HG02571 (cell line): ENCODE data around the gene C6orf136.
A peak's percentile ranks its signal among the peaks of the same experiment; 100 is the strongest.

Experiments used
- ATAC-seq: cut with Tn5 transposase; IDR thresholded peaks from one replicate; pipeline ENCODE4 v1.9.1; 2021; ENCODE audit warnings: mild to moderate bottlenecking, moderate library complexity; ENCODE audit not compliant: unreplicated experiment

C6orf136 gene

DNA sequence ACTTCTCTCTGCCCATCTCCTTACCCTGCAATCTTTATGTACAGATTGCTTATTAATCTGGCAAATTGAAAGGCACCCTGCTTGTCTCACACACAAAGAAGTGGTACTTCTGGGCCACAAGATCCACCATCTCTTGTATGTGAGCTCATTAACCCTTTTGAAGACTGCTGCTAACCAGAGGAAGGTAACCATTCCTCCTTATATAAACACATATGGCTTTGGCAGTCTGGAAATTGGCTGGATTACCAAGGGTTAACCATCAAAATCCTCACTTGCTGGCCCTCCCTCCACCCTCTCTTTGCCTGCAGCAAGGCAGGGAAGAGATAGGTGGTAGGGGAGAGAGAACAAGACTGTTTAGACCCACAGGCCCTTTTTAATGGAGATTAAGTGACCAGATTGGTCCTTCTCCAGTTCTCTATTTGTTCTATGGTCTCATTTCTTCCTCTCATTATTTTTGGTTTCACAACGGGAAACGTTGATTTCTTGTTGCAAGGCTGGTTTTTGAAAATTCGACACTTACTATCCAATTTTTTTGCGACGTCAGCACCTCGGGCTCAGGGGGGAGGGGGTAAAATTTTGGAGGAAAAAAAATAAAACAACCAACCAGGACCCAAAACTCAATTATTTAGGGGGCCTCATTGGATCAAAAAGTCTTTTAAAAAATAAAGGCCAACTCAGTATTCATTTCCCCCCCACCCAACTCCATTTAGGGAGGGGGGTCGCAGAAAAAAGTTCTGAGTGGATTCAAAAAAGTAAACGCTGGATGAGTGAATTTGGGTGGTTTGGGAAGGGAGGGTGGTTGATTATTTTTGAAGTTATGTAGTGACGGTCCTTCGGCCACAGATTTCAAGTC, 30.7 kb upstream of the C6orf136 start:
- ATAC-seq: no peak

DNA sequence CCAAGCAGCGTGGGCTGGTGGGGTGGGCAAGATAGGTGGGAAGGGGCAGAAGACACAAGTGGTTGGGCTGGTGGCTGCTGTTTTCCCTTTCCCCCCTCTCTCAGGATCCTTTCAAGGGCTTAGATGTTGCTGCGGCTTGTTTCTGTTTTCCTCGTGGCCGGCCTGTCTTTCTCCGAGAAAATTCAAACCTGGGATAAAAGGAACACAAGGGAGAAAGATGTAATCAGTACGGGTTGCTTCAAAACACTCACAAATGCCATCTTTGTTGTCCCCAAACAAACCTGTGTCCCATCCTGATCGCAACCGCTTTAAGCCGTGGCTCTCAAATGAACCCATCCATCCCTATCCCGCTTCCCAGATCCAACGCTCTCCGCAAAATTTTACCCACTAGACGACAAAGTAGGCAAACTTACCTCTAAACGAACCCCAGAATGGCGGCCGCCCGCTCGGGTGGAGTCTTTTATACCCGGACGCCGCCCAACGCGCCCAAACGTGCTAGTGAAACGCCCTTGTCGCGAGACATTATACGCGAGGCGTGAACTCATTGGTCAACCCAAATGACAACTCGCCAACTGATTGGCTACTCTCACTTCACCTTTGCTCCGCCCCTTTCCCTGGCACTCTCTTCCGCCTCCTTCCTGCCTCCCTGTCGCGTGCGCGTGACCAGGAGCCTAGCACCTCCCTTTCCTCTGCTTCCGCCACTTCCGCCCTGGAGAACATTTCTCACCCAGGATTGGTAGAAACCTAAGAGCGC, 29.9 kb upstream of the C6orf136 start, which contains the start of gene PPP1R10:
Gene PPP1R10, minus strand, starts transcription at position 433 of the 754 bp plus-strand sequence. CDS start 7,299 bp downstream, outside the sequence.
- peak; percentile 77 for ATAC-seq

DNA sequence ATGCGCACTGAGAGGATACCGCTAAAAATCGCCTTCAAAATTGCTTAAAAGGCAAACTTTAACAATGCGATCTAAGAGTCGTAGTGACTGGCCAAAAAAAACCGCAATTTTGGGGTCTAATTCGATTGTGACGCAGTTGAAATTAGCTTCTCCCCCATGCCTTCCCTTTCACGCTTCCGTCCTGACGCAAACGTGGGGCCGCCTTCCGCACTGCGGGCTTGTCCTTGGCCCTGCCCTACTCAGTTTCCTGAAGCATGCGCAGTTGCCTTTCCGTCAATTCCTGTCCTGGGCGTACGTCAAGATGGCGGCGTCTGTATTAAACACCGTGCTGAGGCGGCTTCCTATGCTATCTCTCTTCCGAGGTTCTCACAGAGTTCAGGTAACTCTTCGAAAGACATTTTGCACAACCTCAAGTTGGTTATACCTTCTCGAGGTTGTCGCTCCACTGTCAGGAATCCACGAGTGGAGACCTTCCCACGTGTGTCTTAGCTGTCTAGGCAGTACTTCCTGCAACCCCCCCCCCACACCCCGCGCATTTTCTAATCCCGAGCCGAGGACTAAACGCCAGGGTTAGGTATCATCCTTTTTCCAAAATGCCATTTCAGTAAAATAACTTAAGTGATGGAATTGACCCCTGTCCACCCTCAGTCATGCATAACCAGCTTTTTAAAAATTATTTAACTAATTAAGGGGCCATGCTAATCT, 29.2 kb upstream of the C6orf136 start, which contains the start of gene MRPS18B:
Gene MRPS18B, plus strand, starts transcription at position 276 of the 705 bp plus-strand sequence. Its CDS starts 26 bp downstream, at position 302.
- ATAC-seq: peak; percentile 69

DNA sequence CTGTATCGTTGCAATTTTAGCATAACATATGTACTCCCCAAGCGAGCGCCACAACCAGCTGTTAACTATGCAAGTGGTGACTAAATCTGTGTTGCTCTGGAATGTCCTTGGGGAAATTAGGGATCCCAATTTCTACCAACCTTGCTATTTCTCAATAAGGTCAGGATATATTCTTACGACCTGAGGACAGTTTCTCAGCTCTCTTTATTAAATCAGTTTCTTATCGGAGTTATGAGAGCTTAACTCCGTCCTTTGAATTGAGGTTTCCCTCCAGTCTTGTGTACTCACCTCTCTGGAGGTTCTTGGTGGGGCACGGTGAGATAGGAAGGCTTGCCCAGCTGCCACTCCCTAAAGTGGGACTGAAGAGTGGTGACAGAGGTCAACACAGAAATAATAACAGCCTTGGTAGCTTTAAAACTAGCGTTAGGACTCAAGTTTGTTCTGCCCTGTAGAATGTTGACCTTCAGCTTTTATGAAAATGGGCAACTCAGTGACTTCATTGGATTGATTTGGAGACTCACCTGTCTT, 28.6 kb upstream of the C6orf136 start:
- no peak for ATAC-seq

DNA sequence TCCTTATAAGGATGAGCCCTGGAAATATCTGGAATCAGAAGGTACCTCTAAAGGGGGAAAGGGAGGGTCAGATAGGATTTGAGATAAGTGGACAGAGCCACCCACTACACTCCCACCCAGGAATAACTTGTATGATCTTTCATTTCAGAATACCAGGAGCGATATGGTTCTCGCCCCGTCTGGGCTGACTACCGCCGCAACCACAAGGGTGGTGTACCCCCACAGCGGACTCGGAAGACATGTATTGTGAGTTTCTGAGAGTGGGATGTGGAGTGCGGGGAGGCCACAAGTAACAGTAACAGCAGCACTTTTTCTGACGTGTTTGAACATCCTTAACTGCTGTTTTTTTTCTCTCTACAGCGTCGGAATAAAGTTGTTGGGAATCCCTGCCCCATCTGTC, 27.4 kb upstream of the C6orf136 start:
- no peak for ATAC-seq

DNA sequence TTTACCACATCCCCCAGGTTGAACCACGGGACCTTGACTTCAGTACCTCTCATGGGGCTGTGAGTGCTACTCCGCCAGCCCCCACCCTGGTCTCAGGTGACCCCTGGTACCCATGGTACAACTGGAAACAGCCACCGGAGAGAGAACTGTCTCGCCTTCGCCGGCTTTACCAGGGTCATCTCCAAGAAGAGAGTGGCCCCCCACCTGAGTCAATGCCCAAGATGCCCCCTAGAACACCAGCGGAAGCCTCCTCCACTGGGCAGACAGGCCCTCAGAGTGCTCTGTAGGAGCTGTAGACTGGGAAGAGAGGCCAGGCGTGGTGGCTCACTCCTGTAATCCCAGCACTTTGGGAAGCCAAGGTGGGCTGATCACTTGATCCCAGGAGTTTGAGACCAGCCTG, 21.4 kb upstream of the C6orf136 start:
- no peak for ATAC-seq

DNA sequence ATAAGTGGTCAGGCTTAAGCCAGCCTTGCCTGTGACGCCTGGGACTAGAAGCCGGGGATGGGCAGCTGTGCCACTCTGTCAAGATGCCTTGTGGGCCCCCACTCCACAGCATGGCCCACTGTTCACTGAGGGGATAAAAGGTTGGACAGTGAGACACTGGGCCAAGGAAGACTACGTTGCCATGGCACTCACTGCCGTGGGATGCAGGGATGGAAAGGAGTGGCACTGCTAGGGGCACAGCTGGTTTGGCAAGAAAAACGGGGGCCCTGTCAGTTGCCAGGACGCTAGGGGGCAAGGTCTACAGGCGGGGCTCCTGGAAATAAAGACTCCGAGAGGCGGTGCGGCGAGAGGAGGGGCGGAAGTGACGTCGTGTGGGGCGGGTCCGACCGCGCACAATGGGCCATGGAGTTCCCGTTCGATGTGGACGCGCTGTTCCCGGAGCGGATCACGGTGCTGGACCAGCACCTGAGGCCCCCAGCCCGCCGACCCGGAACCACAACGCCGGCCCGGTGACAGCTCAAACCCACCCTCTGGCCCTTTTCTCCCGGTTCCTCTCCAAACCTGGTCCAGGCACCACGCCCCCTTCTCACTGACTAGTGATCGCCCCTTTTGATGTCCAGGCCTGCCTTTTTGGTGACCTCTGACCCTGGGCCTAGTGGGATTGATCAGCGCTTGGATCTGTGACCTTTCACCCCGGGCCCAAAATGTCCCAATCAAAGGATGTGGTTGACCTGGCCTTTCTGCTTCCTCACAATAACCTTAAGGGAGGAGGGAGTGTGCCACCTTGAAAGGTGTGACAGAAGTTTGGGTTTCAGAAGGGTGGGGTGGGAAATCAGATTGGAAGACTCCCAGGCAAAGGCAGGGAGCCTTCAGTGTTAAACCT, 20.2 kb upstream of the C6orf136 start, which contains the start of gene ATAT1:
Gene ATAT1, plus strand, starts transcription at position 391 of the 883 bp plus-strand sequence.
- ATAC-seq: peak; percentile 87

DNA sequence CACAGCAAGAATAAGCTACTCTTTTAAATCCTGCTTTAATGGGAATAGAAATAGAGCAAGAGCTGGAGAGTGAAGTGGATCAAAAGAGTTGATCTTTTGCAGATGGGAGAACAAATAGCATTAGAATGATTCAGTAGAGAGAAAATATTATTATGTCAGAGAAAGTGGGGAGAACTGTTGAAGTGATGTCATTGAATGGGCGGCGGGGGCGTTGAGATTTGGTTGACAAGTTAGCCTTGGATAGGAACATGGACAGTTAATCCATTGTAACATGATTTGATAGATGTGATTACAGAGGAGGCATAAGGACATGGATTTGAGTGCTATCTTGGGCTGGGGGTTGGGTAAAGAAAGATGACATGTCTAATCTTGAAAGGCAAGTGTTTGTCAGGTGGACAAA, 11.1 kb upstream of the C6orf136 start:
- ATAC-seq: no peak

DNA sequence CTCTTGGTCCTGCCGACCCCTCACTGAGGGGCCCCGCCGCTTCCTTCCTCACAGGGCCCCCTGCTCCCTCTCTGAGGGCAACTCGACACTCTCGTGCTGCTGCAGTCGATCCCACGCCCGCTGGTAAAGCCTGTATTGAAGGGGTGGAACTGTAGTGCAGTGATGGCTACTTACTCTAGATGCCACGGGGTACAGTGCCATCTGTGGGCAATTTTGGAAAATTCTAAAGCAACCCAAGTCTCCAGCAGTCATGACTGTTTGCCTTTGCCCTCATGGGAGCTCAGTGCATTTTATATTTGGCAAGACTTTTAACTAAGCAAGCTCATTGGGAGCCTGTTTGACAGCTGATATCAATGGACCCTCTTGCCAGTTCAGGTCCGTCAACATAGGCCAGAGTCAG, 6.5 kb upstream of the C6orf136 start:
- no peak for ATAC-seq

DNA sequence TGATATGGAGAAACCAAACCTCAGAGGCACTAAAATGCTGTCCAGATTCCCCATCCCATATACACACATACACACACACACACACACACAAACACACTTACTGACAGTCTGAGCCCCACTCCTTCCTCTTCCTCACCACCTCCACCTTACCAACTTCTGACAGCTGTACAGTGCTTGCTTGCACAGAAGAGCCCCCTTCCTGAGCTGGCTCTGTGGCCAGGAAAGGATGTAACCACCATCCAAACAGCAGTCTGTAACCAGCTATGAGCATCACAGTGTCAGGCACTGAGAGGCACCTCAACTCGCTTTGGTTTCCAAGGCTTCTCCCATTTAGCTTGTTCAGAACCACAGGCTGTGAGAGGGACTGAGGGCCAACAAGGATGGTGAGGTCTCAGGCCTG, 5.9 kb upstream of the C6orf136 start:
- no peak for ATAC-seq

DNA sequence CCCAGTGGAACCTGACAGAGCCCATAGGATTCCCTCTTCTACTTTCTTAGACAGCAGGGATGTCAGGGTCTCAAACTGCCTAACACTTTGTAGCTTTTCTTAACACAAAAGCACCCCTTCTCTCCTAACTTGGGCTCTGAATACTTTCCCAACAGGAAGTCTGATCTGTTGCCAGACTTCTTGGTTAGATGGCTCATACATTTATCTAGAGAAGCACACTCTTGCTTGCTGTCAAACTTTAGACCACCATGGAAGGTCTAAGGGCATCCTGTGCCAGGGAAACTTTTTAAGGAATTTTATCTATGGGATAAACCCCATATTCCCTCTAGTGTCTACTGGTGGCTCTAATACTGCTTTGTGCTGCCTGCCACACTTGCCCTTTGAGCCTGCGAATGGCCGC, 3.3 kb upstream of the C6orf136 start:
- ATAC-seq: no peak

DNA sequence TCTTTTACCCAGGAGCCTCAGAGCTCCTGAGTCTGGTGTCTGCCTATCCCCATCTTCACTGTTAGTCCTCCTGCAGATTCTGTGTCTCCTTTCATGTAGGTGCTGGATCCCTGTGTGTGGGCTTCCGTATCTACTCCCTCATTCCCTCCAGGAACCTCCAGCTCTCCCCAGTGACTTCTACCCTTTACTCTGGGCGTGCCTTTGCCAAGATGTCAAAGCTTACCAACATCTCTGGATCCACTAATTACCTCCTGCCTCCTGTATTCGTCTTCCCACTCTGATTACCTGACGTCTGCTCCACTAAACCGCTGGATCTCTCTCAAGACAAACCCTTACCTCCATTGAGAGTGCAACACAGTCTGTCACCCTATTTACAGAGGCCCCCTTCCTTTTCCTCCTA, 2.2 kb upstream of the C6orf136 start:
- no peak for ATAC-seq

DNA sequence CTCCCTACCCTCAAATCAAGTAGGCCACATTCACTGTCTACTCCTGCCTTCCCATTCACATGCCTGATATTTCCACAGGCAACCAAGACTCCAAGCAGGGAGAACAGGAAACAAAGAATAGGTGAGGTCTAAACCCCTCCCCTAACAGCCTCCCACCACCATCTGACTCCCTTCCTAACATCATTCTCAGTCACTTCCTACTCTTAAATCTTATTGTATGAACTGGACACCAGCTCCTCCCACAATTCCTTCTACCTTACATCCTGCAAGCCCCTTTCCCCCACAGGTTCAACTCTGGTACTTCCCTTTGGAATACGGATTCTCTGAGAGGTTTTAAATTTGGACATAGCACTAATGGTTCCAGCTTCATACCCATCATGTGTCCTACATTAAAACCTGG, 944 bp upstream of the C6orf136 start:
- ATAC-seq: no peak

DNA sequence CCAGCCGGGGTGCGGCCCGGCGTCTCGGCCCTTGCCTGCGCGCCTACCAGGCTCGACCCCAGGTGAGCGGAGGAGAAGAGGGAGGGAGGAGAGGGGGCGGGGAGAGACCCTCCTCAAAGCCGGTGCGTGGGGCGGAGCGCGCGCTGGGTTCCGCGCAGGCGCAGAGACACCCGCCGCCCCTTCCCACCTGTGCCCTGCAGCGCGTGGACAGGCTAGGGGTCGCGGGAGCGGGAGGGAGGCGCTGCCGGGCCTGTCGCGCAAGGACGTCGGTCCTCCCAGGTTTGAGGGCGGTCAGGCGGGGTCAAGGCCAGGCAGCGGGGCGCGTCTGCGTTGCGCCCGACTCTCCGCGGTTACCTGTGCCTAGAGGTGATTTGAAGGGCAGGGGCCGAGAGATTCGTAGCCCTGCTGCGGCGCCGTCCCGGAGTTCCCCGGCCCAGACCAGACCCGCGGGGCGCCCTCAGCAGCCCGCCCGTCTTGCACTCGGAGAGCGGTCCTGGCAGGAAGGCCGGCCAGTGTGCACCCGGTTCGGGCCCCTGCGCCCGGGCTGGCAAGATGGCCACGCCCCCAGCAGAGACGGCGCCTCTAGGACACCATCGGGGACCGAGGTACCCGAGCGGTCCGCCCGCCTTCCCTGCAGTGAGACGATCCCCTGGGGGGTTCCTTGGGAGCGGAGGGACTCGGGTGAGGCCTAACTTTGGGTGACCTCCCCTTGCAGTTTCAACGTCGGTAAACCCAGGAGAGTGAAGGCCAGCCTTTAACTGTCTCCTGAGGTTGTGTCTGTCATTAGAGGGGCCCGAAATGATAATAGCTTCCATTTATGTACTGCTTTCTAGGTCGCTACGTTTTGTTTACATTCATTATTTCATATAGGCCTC, 546 bp downstream of the C6orf136 start:
- peak; percentile 49 for ATAC-seq

DNA sequence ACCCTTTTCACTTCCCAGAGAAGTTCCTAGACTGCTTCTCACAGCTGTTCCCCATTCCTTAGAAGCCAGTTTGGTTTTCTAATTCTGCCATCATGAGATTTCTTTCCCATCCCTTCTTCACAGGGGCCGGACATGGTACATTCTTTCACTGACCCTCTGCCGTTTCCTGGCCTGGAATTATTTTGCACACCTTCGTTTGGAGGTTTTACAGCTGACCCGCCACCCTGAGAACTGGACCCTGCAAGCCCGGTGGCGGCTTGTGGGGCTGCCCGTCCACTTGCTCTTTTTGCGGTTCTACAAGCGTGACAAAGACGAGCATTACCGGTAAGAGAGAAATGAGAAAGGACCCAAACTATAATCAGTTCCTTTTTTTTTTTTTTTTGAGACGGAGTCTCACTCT, 4.2 kb downstream of the C6orf136 start:
- no peak for ATAC-seq

DNA sequence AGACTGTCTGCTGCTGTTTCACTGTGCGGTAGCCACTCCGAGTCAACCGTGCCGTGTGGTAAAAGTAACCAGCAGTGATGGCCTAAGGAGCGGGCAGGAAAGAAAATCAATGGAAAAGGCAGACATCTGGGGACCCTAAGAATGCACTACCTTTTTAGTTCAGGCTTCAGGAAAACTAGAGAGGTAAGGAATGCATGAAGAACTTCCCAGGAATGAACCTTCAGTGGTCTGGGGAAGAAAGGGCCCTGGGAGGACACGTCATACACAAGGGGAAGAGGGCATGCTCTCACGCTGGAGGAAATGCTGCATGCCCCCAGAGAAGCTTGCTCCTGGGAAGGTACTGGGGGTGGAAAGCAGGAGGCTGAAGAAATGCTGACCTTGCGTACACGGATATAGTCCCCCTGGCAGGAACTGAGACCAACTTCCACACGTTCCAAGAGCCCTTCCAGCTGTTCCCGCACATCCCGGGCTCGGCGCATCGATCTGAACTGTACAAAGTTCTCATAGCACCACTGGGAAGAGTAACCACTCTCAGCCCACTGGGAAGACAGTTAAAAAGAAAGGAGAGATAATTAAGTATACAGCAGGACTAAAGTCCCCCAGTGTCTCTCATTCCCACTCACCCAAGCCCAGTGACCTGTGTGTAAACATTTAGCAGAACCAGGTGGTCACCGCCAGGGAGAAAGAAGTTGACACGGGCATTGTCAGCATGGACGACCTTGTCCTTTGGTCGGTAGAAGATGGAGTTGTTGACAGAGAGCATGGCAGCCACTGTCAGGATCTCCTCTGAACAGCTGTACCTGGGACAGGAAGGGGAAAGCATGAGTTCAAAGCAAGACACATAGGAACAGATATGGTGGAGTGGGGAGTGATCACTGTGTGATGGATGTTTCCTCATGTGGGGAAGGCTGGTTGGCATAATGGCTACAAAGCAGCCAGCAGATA, 8.1 kb downstream of the C6orf136 start:
- no peak for ATAC-seq

DNA sequence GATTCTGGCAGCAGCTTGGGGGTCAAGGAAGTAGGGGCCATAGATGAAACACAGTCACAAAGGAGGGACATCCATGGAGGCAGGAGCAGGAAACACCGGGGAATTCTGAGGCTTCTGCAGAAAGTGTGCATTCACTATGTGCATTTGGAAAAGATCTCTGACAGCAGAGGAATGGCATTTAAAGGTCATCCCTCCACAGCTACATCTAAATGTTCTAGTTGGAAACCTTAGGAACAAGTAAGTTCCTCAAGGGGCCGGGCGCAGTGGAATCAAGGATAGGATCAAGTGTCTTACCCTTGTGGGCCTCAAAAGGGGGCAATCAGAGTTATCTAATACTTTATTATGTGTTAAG, 8.8 kb downstream of the C6orf136 start:
- no peak for ATAC-seq

DNA sequence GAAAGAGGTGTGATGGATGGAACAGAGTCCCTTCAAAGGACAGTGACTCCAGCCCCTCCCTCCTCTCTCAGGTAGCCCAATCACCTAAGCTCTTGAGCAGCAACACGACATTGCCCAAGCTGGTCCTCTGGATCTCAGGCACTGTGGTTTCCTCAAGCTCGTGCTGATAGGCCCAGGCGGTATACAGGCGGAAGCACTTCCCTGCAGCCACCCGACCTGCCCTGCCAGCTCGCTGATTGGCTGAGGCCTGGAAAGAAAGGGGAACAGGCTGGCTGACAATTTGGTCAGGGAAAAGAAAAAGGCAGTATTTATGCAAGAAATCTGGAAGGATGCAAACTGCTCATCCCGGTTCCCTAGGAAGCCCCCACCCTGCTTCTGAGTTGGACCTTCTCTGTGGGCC, 9.6 kb downstream of the C6orf136 start:
- no peak for ATAC-seq
